ENCODE measurements around the gene USP30.
A peak's percentile ranks its signal among the peaks of the same experiment; 100 is the strongest.

USP30 gene

DNA sequence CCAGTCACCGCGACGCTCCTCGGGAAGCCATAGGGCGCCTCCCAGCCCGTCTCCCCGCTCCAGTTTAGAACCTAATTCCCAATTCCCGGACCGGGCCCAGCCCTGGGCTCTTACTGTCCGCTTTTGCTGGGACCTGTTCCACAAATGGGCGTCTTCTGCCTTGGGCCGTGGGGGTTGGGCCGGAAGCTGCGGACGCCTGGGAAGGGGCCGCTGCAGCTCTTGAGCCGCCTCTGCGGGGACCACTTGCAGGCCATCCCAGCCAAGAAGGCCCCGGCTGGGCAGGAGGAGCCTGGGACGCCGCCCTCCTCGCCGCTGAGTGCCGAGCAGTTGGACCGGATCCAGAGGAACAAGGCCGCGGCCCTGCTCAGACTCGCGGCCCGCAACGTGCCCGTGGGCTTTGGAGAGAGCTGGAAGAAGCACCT is 45.8 kb downstream of the USP30 start:
- no peak for DNase-seq

- DNase-seq: no peak
These were observed 46.3 kb downstream of the USP30 start for GRCh38 chr12:109098651-109099050.

DNA sequence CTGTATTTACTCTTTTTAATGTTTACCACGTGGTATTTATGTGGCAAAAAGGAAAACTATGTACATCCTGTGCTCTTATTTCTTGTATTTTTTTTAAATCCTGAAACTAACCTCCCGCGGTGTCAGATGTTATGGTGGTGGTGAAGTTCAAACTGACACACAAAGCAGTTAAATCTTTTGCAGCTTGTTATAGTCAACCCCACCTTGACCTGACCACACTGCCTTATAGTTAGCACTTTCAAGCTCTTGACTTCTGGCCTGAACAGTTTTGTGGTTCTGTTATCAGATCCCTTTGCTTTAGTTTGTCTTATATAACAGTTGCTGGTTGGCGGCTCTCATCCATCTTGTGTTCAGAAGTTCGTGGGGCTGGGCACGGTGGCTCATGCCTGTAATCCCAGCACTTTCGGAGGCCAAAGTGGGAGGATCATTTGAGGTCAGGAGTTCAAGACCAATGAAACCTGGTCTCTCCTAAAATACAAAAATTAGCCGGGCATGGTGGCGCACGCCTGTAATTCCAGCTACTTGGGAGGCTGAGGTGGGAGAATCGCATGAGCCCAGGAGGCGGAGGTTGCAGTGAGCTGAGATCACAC is 47.1 kb downstream of the USP30 start:
- no peak for DNase-seq

GRCh38 chr12:109100741-109101140 is 48.4 kb downstream of the USP30 start:
- no peak for DNase-seq

GRCh38 chr12:109102491-109102890 is 50.1 kb downstream of the USP30 start:
- no peak for DNase-seq

DNA sequence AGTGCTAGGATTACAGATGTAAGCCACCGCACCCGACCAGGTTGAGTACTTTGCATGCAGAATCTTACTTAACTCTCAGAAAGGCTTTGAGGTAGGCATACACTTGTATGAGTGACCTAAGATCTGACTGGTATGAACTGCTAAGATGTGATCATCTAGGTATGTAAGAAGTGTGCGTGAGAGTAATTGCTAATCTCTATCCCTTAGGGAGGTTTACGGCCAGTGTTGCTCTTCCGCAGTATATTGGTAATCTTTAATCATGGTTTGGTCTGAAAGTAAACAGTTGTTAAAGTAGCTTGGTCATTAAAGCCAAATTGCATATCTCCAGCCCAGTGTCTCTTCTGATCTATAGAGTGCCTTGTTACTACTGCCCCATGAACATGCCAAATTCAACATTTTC is 52.8 kb downstream of the USP30 start:
- DNase-seq: no peak

DNA sequence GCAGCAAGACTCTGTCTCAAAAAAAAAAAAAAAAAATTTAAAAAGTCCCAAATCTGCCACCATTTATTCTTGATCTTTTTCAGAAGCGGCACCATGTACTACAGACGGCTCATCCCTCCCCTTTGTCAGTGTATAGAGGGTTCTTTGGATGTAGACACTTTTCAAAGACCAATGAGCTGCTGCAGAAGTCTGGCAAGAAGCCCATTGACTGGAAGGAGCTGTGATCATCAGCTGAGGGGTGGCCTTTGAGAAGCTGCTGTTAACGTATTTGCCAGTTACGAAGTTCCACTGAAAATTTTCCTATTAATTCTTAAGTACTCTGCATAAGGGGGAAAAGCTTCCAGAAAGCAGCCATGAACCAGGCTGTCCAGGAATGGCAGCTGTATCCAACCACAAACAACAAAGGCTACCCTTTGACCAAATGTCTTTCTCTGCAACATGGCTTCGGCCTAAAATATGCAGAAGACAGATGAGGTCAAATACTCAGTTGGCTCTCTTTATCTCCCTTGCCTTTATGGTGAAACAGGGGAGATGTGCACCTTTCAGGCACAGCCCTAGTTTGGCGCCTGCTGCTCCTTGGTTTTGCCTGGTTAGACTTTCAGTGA is 57.5 kb downstream of the USP30 start:
- no peak for DNase-seq

- DNase-seq: peak; percentile 93
These were observed 58.7 kb downstream of the USP30 start for GRCh38 chr12:109110988-109111495.

- DNase-seq: no peak
These were observed 60.5 kb downstream of the USP30 start for GRCh38 chr12:109112720-109113465.

GRCh38 chr12:109113661-109114321 is 61.4 kb downstream of the USP30 start:
- DNase-seq: no peak

DNA sequence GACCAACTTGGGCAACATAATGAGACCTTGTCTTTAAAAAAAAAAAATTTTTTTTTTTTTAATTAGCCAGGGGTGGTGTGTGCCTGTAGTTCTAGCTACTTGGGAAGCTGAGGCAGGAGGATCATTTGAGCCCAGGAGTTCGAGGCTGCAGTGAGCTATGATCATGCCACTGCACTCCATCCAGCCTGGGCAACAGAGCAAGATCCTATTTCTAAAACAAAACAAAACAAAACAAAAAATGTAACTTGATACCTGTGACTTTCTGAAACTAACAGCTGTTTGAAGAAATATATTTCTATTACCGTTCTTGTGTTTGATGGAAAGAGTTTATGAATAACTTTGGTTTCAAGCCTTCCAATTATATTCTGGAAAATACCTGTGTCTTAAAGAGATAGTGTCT is 62.3 kb downstream of the USP30 start:
- DNase-seq: no peak

DNA sequence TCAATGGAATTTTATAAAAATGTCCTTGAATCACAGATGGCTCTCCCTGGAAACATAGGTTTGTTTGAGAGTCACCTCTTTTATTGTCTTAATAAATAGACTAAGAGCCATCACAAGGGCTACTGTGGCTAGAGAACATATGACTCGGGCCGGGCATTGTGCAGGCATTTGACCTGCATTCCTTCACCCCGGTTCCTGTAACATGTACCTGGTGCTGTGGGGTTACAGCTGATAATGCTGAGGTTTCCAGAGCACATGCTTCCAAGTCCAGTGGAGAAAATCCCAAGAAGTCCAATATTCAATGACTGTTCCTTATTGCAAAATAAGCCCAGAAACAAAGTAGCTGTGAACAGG is 63.0 kb downstream of the USP30 start:
- no peak for DNase-seq

DNA sequence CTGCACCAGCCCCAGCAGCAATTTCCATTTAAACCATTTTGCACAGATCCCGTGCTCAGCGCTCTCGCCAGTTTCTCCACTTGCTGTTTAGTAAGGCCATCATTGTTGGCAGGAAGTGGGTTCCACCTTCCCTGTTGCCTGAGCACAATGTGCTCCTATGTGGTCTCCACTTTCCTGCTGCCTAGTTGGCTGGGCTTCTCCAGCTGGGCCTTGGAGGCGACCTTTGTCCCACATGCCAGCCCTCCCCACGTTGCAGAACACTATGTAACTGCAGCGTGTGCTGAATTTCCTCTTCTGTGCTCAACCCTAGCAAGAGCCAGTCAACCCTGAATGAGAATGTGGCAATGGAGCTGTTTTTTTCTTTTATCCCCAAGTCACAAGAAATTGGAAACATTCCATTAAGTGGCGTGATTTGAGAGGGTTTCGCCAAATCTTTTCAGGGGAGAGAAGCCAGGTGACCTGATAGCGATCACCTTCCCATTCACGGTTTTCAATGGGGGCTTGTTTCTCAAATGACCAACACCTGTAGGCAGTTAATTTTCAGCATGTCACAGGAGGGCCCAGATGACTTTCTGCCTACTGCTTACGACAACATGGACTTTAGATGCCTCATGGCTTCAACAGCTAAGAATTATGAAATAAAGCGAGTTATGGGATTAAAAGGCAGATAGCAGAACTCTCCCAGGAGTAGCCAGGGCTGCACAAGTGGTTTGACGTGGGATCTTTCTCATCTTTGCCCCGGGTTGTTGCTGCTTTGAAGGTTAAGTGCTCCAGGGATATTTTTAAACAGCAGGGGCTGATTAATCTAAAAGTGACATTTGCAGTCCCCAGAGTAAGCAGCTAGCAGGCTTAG is 63.6 kb downstream of the USP30 start, which contains the start of gene ACACB:
ACACB (plus strand) TSS at position 830 of the 853 bp plus-strand sequence. CDS start 22,819 bp downstream, outside the sequence.
- peak; percentile 56 for DNase-seq

DNA sequence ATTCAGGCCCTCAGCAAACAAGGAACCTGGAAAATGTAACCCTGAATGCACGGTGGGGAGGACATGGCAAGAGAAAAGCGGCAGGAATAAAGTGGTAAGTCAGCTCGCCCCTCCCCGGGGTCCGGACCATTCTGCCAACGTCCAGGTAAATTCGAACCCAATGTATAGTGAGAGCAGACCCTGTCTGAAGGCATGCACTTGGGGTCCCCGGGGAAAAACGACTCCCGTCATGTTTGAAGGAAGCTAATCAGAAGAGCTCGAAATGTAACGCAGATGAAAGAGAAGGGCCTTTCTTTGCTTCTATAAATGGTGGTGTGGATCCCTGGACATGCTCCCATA is 64.2 kb downstream of the USP30 start:
- no peak for DNase-seq

DNA sequence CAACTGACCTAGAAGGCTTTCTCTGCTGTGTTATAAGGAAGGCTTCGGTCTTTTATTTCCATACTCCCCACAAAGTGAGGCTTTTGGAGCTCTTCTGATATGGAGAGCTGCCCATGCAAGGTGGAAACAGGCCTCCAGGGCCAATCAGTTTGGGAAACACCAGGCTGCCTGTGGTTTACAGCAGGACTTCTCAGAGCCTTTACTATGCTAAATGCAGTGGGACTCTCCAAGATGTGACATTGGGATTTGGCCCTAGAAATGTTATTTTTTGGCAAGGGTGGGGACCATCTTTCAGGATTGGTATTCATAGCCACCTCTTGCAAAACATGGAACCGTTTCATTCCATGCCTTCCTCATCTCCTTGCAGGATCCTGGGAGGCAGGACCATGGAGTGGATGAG is 67.7 kb downstream of the USP30 start:
- no peak for DNase-seq

GRCh38 chr12:109120557-109120956 is 68.2 kb downstream of the USP30 start:
- DNase-seq: no peak

DNA sequence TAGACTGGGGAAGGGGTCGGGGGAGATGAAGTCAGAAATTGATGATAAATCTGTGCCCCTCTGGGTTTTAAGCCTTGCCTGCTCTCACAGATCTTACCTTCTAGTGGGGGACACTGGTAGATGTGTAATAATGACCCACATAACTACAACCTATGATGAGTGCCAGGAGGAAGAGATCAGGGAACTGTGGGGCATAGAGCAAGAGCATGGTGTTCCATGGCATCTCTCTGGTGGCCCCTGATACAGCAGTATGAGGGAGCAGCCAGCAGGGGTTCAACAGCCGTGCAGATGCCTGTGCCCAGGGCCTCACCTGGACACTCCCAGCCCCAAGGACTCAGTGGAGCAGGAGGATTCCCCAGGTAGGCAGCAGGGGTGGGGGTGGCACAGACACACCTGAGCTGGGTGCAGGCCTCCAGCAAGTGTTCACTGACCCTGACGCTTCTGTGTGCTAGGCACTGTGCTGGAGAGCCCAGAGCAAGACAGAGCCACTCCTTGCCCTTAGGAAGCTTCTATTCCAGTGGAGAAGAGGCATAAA is 69.0 kb downstream of the USP30 start:
- no peak for DNase-seq

DNA sequence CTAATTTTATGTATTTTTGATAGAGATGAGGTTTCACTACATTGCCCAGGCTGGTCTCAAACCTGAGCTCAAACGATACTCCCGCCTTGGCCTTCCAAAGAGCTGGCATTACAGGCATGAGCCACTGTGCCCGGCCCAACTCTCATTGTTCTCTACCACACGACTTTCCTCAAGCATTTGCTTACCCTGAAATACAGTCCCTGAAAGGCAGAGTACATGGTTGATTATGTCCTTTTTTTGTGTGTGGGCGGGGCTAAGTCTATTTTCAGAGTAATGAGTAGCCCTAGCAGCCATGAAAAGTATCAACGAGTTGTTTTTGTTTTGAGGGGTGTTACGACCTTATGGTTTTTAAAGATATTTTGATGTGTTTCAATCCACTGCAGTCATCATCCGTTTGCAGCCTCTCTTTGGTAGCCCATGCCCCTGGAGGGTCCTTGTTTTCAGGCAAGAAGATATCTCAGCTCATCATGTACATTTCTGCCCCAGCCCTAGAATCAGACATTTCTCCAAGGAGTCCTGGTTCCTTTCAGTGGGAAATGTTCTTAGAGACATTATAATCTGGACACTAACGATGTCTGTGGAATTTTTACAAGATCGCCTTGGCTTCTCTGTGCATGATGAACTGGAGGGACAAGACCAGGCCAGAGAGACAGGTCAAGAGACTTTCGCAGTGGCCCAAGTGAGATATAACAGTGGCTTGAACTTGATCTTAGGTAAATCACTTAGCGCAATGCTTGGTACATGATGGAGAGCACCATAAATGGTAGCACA is 72.7 kb downstream of the USP30 start:
- no peak for DNase-seq

GRCh38 chr12:109125791-109126190 is 73.4 kb downstream of the USP30 start:
- DNase-seq: no peak

GRCh38 chr12:109126784-109127183 is 74.4 kb downstream of the USP30 start:
- DNase-seq: no peak

- DNase-seq: no peak
These were observed 75.3 kb downstream of the USP30 start for GRCh38 chr12:109127533-109128242.

All from eye (tissue), 1 donor.